ENCODE results near the gene RAF1. TPM values are rescaled to one million over a fixed set of nuclear protein-coding genes. Genes with fewer than 3 reads are reported as not detected.
"Not testable (repeated sequence)": the region's sequence is repeated elsewhere in the genome, so short reads cannot be mapped to it uniquely, and the experiment has no call there.

RAF1 gene
- total RNA-seq, 2 experiments from 2014 or later: 127 to 139 TPM

- TF ChIP-seq CTCF (IDR thresholded peaks at IDR 0.05): no peak
- Mint-ChIP-seq H3K36me3 (ENCODE audit: low read depth) (no peaks in the 10 kb centered on the region), H3K9me3 (no peaks in the 10 kb centered on the region), H3K27ac (no peak overlapping the region), H3K4me3 (no peak overlapping the region), H3K4me1 (ENCODE audit: low read depth) (no peaks in the 10 kb centered on the region), H3K27me3 (no peaks in the 10 kb centered on the region)
- no peak overlapping the region for H3K4me3 ChIP-seq (ENCODE audit: low read length)
- ChIA-PET CTCF (interaction anchor here (1.0 kb wide), 1 partner anchor 11 kb away, joined by 3 read pairs; no protein-coding TSS in a partner anchor), POLR2A (no interaction called here)
- DNase-seq (no peak), ATAC-seq (ENCODE audit: poor library complexity) (no peak)
- H3K27me3 ChIP-seq (ENCODE audit: control insufficient read depth in 1 of 2, insufficient read depth in 2 of 2, low read length in 2 of 2): no peaks in the 10 kb centered on the region
- H3K9me3 ChIP-seq (ENCODE audit: control insufficient read depth in 1 of 2, insufficient read depth in 1 of 2, low read length in 2 of 2): no peaks in the 10 kb centered on the region
- H3K27ac ChIP-seq (ENCODE audit: low read depth in 1 of 2, low read length in 2 of 2): no peak overlapping the region
- H3K4me1 ChIP-seq (ENCODE audit: insufficient read depth, low read length): no peaks in the 10 kb centered on the region
- intact Hi-C loops (cut with DNase I, micrococcal nuclease): loop anchor here (1.0 to 5.0 kb wide), 3 partner anchors 14 to 186 kb away; partner anchors contain the start of gene RAF1 (in 1 of the 2)
- no peaks in the 10 kb centered on the region for H3K36me3 ChIP-seq (ENCODE audit: insufficient read depth, low read length)
These were observed 42.1 kb upstream of the RAF1 start for GRCh38 chr3:12705981-12706380.

- ChIA-PET POLR2A (no interaction called here), CTCF (no interaction called here)
- no peak overlapping the region for H3K4me3 Mint-ChIP-seq
- no peaks in the 10 kb centered on the region for H3K4me1 ChIP-seq (ENCODE audit: insufficient read depth, low read length)
- no peaks in the 10 kb centered on the region for H3K9me3 ChIP-seq (ENCODE audit: control insufficient read depth in 1 of 2, insufficient read depth in 1 of 2, low read length in 2 of 2)
- H3K4me1 Mint-ChIP-seq (ENCODE audit: low read depth): no peaks in the 10 kb centered on the region
- no peak for TF ChIP-seq CTCF (IDR thresholded peaks at IDR 0.05)
- H3K27me3 ChIP-seq (ENCODE audit: control insufficient read depth in 1 of 2, insufficient read depth in 2 of 2, low read length in 2 of 2): no peaks in the 10 kb centered on the region
- H3K36me3 Mint-ChIP-seq (ENCODE audit: low read depth): no peaks in the 10 kb centered on the region
- intact Hi-C loops (cut with DNase I, micrococcal nuclease): loop anchor here (5.0 kb wide), 1 partner anchor 187 kb away; no protein-coding TSS in a partner anchor
- no peak overlapping the region for H3K27ac Mint-ChIP-seq
- H3K9me3 Mint-ChIP-seq: no peaks in the 10 kb centered on the region
- ATAC-seq (ENCODE audit: poor library complexity): no peak
- DNase-seq: no peak
- H3K4me3 ChIP-seq (ENCODE audit: low read length): no peak overlapping the region
- H3K36me3 ChIP-seq (ENCODE audit: insufficient read depth, low read length): no peaks in the 10 kb centered on the region
- H3K27ac ChIP-seq (ENCODE audit: low read depth in 1 of 2, low read length in 2 of 2): no peak overlapping the region
- no peaks in the 10 kb centered on the region for H3K27me3 Mint-ChIP-seq
These were observed 41.5 kb upstream of the RAF1 start for GRCh38 chr3:12705374-12705926.

GRCh38 chr3:12702501-12702900 lies 38.6 kb upstream of the RAF1 start:
- Mint-ChIP-seq H3K36me3 (ENCODE audit: low read depth) (no peaks in the 10 kb centered on the region), H3K27ac (no peak overlapping the region), H3K4me3 (no peak overlapping the region), H3K9me3 (no peaks in the 10 kb centered on the region), H3K4me1 (ENCODE audit: low read depth) (no peaks in the 10 kb centered on the region), H3K27me3 (no peaks in the 10 kb centered on the region)
- intact Hi-C loops (cut with DNase I, micrococcal nuclease): no loop called here
- no peak for DNase-seq
- TF ChIP-seq CTCF (IDR thresholded peaks at IDR 0.05): no peak
- no peaks in the 10 kb centered on the region for H3K36me3 ChIP-seq (ENCODE audit: insufficient read depth, low read length)
- H3K27me3 ChIP-seq (ENCODE audit: control insufficient read depth in 1 of 2, insufficient read depth in 2 of 2, low read length in 2 of 2): no peaks in the 10 kb centered on the region
- no peak overlapping the region for H3K27ac ChIP-seq (ENCODE audit: low read depth in 1 of 2, low read length in 2 of 2)
- ChIA-PET POLR2A (no interaction called here), CTCF (no interaction called here)
- H3K4me1 ChIP-seq (ENCODE audit: insufficient read depth, low read length): no peaks in the 10 kb centered on the region
- H3K9me3 ChIP-seq (ENCODE audit: control insufficient read depth in 1 of 2, insufficient read depth in 1 of 2, low read length in 2 of 2): no peaks in the 10 kb centered on the region
- no peak overlapping the region for H3K4me3 ChIP-seq (ENCODE audit: low read length)
- no peak for ATAC-seq (ENCODE audit: poor library complexity)

GRCh38 chr3:12701601-12702000 lies 37.7 kb upstream of the RAF1 start:
- H3K27me3 Mint-ChIP-seq; H3K27me3 ChIP-seq (ENCODE audit: control insufficient read depth in 1 of 2, insufficient read depth in 2 of 2, low read length in 2 of 2); H3K9me3 ChIP-seq (ENCODE audit: control insufficient read depth in 1 of 2, insufficient read depth in 1 of 2, low read length in 2 of 2); H3K4me3 ChIP-seq (ENCODE audit: low read length); H3K36me3 ChIP-seq (ENCODE audit: insufficient read depth, low read length); H3K9me3 Mint-ChIP-seq; H3K4me1 Mint-ChIP-seq (ENCODE audit: low read depth); H3K27ac ChIP-seq (ENCODE audit: low read depth in 1 of 2, low read length in 2 of 2); ATAC-seq (ENCODE audit: poor library complexity); intact Hi-C loops (cut with DNase I, micrococcal nuclease); H3K4me1 ChIP-seq (ENCODE audit: insufficient read depth, low read length); H3K36me3 Mint-ChIP-seq (ENCODE audit: low read depth); DNase-seq; H3K4me3 Mint-ChIP-seq; POLR2A ChIA-PET; H3K27ac Mint-ChIP-seq: not testable (repeated sequence)
- CTCF ChIA-PET: interaction anchor here (0.7 kb wide), 1 partner anchor 207 kb away, joined by 4 read pairs; no protein-coding TSS in a partner anchor

All from CD4-positive, alpha-beta T cell (primary cell).